HEK293 (cell line): ENCODE results near the gene NXNL2.

Experiments
- CTCF ChIA-PET: fragments of 350-600 bp; formaldehyde crosslinking; extraction: SDS; loops from one replicate; lab custom pipeline; 2021; ENCODE audit warnings: antibody characterized with exemption; lab: Yijun Ruan, JAX
- POLR2A ChIA-PET: fragments of 300-600 bp; formaldehyde crosslinking; extraction: SDS; loops from one replicate; lab custom pipeline; 2020; ENCODE audit warnings: antibody characterized with exemption, inconsistent platforms; lab: Yijun Ruan, JAX
- H3K27ac ChIP-seq: fragments of 200-500 bp; sonication (Bioruptor generic); 2 replicates; pipeline ENCODE4 v1.5.1; 2014; ENCODE audit warnings: low read depth, low read length, control low read depth, inconsistent platforms; ENCODE audit errors: extremely low read depth
- H3K36me3 ChIP-seq, 2 experiments: fragments of 200-500 bp in 1 of 2; sonication (Bioruptor generic) in 1 of 2; 1 replicate in 1 of 2; 2 replicates in 1 of 2; pipeline ENCODE4 v1.5.1; 2014 to 2017; ENCODE audit warnings: inconsistent platforms in 2 of 2, low read length in 2 of 2; ENCODE audit not compliant: control insufficient read depth in 2 of 2, insufficient read depth in 1 of 2
- H3K4me1 ChIP-seq: fragments of 200-500 bp; sonication (Bioruptor generic); 2 replicates; pipeline ENCODE4 v1.5.1; 2014; ENCODE audit warnings: mild to moderate bottlenecking, low read length, inconsistent platforms; ENCODE audit not compliant: control insufficient read depth, insufficient read depth
- H3K4me3 ChIP-seq: 2 replicates; pipeline ENCODE4 v1.5.1; 2011; ENCODE audit warnings: low read depth, mild to moderate bottlenecking, control low read depth, low read length, moderate library complexity
- H3K9me3 ChIP-seq: fragments of 200-500 bp; sonication (Bioruptor generic); 2 replicates; pipeline ENCODE4 v1.5.1; 2014; ENCODE audit warnings: low read depth, low read length, inconsistent platforms; ENCODE audit not compliant: control insufficient read depth, insufficient read depth
- KLF7 ChIP-seq: fragments of 450-650 bp; formaldehyde crosslinking; IDR thresholded peaks from 2 replicates; pipeline ENCODE4 v1.5.1; 2016; ENCODE audit warnings: missing biosample characterization, missing genetic modification characterization, borderline replicate concordance
- MYNN ChIP-seq: fragments of 450-650 bp; formaldehyde crosslinking; IDR thresholded peaks from 2 replicates; pipeline ENCODE4 v1.5.1; 2016; ENCODE audit warnings: missing biosample characterization, missing genetic modification characterization, borderline replicate concordance
- PATZ1 ChIP-seq: fragments of 450-650 bp; formaldehyde crosslinking; IDR thresholded peaks from 2 replicates; pipeline ENCODE4 v1.5.1; 2016; ENCODE audit warnings: missing biosample characterization, missing genetic modification characterization
- PRDM10 ChIP-seq: fragments of 450-650 bp; formaldehyde crosslinking; IDR thresholded peaks from 2 replicates; pipeline ENCODE4 v1.5.1; 2016; ENCODE audit warnings: missing biosample characterization, missing genetic modification characterization
- REST ChIP-seq: fragments of 450-650 bp; formaldehyde crosslinking; IDR thresholded peaks from 2 replicates; pipeline ENCODE4 v1.5.1; 2016; ENCODE audit warnings: missing biosample characterization, missing genetic modification characterization
- ZBTB10 ChIP-seq: fragments of 450-650 bp; formaldehyde crosslinking; IDR thresholded peaks from 2 replicates; pipeline ENCODE4 v1.5.1; 2016; ENCODE audit warnings: missing biosample characterization, missing genetic modification characterization
- ZFP3 ChIP-seq: fragments of 450-650 bp; formaldehyde crosslinking; IDR thresholded peaks from 2 replicates; pipeline ENCODE4 v1.5.1; 2016; ENCODE audit warnings: low read depth, missing biosample characterization, missing genetic modification characterization
- ZNF140 ChIP-seq: fragments of 450-650 bp; formaldehyde crosslinking; IDR thresholded peaks from 2 replicates; pipeline ENCODE4 v1.5.1; 2016; ENCODE audit warnings: missing biosample characterization, missing genetic modification characterization
- ZNF148 ChIP-seq: fragments of 450-650 bp; formaldehyde crosslinking; IDR thresholded peaks from 2 replicates; pipeline ENCODE4 v1.5.0; 2017; ENCODE audit warnings: missing biosample characterization, missing genetic modification characterization, borderline replicate concordance
- ZNF335 ChIP-seq: fragments of 450-650 bp; formaldehyde crosslinking; conservative IDR thresholded peaks from 2 replicates; pipeline ENCODE4 v1.5.1; 2016; ENCODE audit warnings: missing biosample characterization, missing genetic modification characterization
- ZNF404 ChIP-seq: fragments of 450-650 bp; formaldehyde crosslinking; IDR thresholded peaks from 2 replicates; pipeline ENCODE4 v1.5.1; 2017; ENCODE audit warnings: missing biosample characterization, missing genetic modification characterization
- ZNF514 ChIP-seq: fragments of 450-650 bp; formaldehyde crosslinking; IDR thresholded peaks from 2 replicates; pipeline ENCODE4 v1.5.1; 2016; ENCODE audit warnings: missing biosample characterization, missing genetic modification characterization
- ZNF529 ChIP-seq: fragments of 450-650 bp; formaldehyde crosslinking; IDR thresholded peaks from 2 replicates; pipeline ENCODE4 v1.5.1; 2017; ENCODE audit warnings: missing genetic modification characterization, missing biosample characterization; ENCODE audit not compliant: insufficient replicate concordance
- ZNF785 ChIP-seq: fragments of 450-650 bp; formaldehyde crosslinking; IDR thresholded peaks from 2 replicates; pipeline ENCODE4 v1.5.1; 2016; ENCODE audit warnings: missing biosample characterization, missing genetic modification characterization

Gene NXNL2

GRCh38 chr9:88571419-88571818 is 36.4 kb downstream of the NXNL2 start:
- no peaks in the 10 kb centered on the region for H3K4me1 ChIP-seq
- TF ChIP-seq REST (tag by site-specific recombination) (no peak), ZNF404 (no peak), KLF7 (tag by site-specific recombination) (no peak), ZNF148 (no peak), ZFP3 (tag by site-specific recombination) (no peak), ZNF140 (tag by site-specific recombination) (no peak), MYNN (no peak), PATZ1 (tag by site-specific recombination) (no peak), PRDM10 (tag by site-specific recombination) (no peak), ZNF529 (tag by site-specific recombination) (no peak), ZNF785 (no peak), ZNF514 (tag by site-specific recombination) (no peak), ZNF335 (no peak), ZBTB10 (tag by site-specific recombination) (no peak)
- POLR2A ChIA-PET, result no interaction called here
- H3K36me3 ChIP-seq, result no peaks in the 10 kb centered on the region
- H3K9me3 ChIP-seq, result no peaks in the 10 kb centered on the region
- no peak overlapping the region for H3K4me3 ChIP-seq
- CTCF ChIA-PET, result interaction anchor here (0.6 to 0.7 kb wide), 2 partner anchors 7 to 895 kb away, joined by 3 to 4 read pairs; no protein-coding TSS in a partner anchor
- no peak overlapping the region for H3K27ac ChIP-seq
